ENCODE results near the gene KCNJ14. TPM values are rescaled to one million over a fixed set of nuclear protein-coding genes. Genes with fewer than 3 reads are reported as not detected.

KCNJ14 gene
- total RNA-seq, 1 experiment from 2014 or later = 0.31 TPM

- DNase-seq (ENCODE audit: low spot score) = no peak
- in situ Hi-C loops (cut with HindIII; ENCODE audit: low sequenced_read_pairs) = no loop called here
These were observed 58.7 kb downstream of the KCNJ14 start for GRCh38 chr19:48514123-48514458.

- in situ Hi-C loops (cut with HindIII; ENCODE audit: low sequenced_read_pairs) = no loop called here
- DNase-seq (ENCODE audit: low spot score) = no peak
These were observed 61.2 kb downstream of the KCNJ14 start for GRCh38 chr19:48516536-48516935.

Other genes with a start within 250 kb of the KCNJ14 start
- gene CARD8, start 199.7 kb upstream of the KCNJ14 start, total RNA-seq (2014; rRNA removed; shearing (Covaris generic)) = 25.9 and 36.0 TPM in 2 replicates
- gene ZNF114, start 185.5 kb upstream of the KCNJ14 start, total RNA-seq (2014; rRNA removed; shearing (Covaris generic)) = 40.5 and 51.0 TPM in 2 replicates
- gene EMP3, start 130.0 kb upstream of the KCNJ14 start, total RNA-seq (2014; rRNA removed; shearing (Covaris generic)) = 73.8 and 83.8 TPM in 2 replicates
- gene TMEM143, start 91.6 kb upstream of the KCNJ14 start, total RNA-seq (2014; rRNA removed; shearing (Covaris generic)) = 7.4 and 9.8 TPM in 2 replicates
- not detected in 2 replicates for gene SYNGR4, start 91.2 kb upstream of the KCNJ14 start, total RNA-seq (2014; rRNA removed; shearing (Covaris generic))
- gene KDELR1, start 64.0 kb upstream of the KCNJ14 start, total RNA-seq (2014; rRNA removed; shearing (Covaris generic)) = 137 and 145 TPM in 2 replicates
- 5.4 and 6.1 TPM in 2 replicates for gene GRIN2D, start 61.9 kb upstream of the KCNJ14 start, total RNA-seq (2014; rRNA removed; shearing (Covaris generic))
- gene GRWD1, start 9.6 kb upstream of the KCNJ14 start, total RNA-seq (2014; rRNA removed; shearing (Covaris generic)) = 87.9 and 99.8 TPM in 2 replicates
- 87.4 and 107 TPM in 2 replicates for gene CYTH2, start 13.8 kb downstream of the KCNJ14 start, total RNA-seq (2014; rRNA removed; shearing (Covaris generic))
- gene LMTK3, start 56.3 kb downstream of the KCNJ14 start, total RNA-seq (2014; rRNA removed; shearing (Covaris generic)) = 8.1 and 12.5 TPM in 2 replicates
- 0.37 TPM in 1 of 2 replicates, not detected in the other for gene SULT2B1, start 96.6 kb downstream of the KCNJ14 start, total RNA-seq (2014; rRNA removed; shearing (Covaris generic))
- 0.55 TPM in 1 of 2 replicates, not detected in the other for gene SPACA4, start 151.2 kb downstream of the KCNJ14 start, total RNA-seq (2014; rRNA removed; shearing (Covaris generic))
- gene FAM83E, start 159.5 kb downstream of the KCNJ14 start, total RNA-seq (2014; rRNA removed; shearing (Covaris generic)) = 0.34 TPM in 1 of 2 replicates, not detected in the other
- gene RPL18, start 163.6 kb downstream of the KCNJ14 start, total RNA-seq (2014; rRNA removed; shearing (Covaris generic)) = 3,072 and 3,826 TPM in 2 replicates
- 16.5 and 45.7 TPM in 2 replicates for gene SPHK2, start 163.9 kb downstream of the KCNJ14 start, total RNA-seq (2014; rRNA removed; shearing (Covaris generic))
- 25.5 and 40.0 TPM in 2 replicates for gene DBP, start 181.8 kb downstream of the KCNJ14 start, total RNA-seq (2014; rRNA removed; shearing (Covaris generic))
- 103 TPM in 2 replicates for gene CA11, start 190.6 kb downstream of the KCNJ14 start, total RNA-seq (2014; rRNA removed; shearing (Covaris generic))
- 1.3 TPM in 1 of 2 replicates, not detected in the other for gene NTN5, start 217.4 kb downstream of the KCNJ14 start, total RNA-seq (2014; rRNA removed; shearing (Covaris generic))
- not detected in 2 replicates for gene FUT2, start 240.4 kb downstream of the KCNJ14 start, total RNA-seq (2014; rRNA removed; shearing (Covaris generic))